ACHN (cell line): ENCODE measurements around the gene NCBP1.
"Not testable (repeated sequence)": the region's sequence is repeated elsewhere in the genome, so short reads cannot be mapped to it uniquely, and the experiment has no call there.

Experiments
- DNase-seq: peaks from one replicate; pipeline ENCODE4 v3.0.0-alpha.2; 2015
- in situ Hi-C: cut with HindIII; loops from 2 replicates; pipeline ENCODE4 v1.10.0; 2017; ENCODE audit warnings: low sequenced_read_pairs, low pct_ligation_motif_present, low pct_unique_long_range_greater_than_20kb

The NCBP1 gene

DNA sequence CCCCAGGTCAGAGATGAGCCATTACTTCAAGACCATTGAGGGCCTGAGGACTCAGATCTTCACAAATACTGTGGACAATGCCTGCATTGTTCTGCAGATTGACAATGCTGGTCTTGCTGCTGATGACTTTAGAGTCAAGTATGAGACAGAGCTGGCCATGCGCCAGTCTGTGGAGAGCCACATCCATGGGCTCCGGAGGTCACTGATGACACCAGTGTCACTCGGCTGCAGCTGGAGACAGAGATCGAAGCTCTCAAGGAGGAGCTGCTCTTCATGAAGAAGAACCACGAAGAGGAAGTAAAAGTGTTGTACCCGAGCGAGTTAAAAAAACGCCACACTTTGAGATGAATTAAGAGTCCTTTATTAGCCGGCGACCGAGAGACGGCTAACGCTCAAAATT is 65.7 kb downstream of the NCBP1 start:
- in situ Hi-C loops, DNase-seq: not testable (repeated sequence)

DNA sequence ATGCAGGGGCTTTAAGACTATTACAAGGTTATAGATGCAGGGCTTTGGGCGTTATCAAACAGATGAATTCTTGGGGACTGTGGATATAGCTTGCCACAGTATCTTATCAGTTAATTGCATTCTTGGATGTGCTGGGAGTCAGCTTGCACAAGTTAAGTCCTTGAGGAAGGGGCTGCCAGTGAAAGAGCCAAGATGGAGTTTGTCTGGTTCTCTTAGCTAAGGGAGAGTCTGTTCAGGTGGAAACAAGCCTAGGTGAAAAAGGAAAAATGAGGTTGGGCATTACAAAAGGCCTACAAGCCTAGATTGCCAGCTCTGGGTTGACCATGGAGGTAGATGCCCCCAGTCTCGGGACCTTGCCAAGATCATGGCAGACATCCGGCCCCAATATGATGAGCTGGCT is 66.2 kb downstream of the NCBP1 start:
- in situ Hi-C loops, DNase-seq: not testable (repeated sequence)

DNA sequence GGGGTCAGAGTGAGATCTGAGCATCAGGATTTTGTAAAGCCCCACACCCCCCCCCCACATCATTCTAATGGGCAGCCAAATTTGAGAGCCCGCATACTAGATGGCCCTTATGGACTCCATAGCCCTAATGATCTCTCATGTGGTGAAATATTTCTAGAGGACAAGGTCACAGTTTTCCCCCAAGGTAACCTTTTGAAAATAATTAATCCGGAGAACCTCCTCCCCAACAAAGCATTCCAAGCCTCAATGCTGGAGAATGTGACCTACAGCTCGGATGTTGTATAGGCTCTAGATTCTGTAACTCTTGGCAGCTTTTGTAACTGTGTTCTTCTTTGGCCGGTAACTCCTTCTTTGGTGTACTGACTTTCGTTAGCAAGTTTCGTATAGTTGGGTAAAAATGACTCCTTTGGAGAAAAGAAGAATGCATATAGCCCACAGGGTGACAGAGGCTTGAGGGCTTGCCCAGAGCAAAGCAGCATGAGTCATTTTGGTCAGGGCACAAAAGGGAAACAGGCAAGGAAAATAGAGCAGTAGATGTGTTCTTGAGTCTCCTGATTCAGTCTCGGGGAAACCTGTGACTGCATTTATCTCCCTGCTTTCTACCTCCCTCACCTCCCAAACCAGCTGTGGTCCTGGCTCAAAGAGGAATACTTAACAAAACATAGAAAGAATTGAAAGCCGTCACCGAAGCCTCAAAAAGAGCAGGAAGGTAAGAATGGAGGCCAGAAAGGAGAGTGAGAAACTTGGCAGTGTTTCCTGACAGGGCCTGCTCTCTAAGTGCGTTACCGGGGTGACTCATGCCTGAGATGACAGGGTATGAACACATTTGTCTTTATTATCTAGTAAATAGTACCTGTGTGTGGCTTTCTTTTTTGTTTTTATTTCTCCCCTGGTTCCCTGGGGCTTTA is 70.1 kb downstream of the NCBP1 start:
- DNase-seq: peak; percentile 87
- in situ Hi-C loops: no loop called here

DNA sequence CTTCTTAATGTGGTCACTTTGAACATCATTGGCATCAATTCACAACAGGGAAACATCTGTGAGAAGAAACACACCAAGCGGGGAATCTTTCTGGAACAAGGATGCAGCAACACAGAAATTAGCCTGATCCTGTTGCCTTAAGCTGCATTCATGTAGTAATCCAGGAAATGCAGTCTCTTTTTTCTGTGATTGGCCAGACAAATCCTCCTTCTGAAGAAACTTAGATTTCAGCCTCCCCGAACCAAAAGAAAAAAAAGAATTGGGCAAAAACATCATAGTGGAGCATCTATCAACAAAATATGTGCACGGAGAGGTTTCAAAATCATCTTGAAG is 70.7 kb downstream of the NCBP1 start:
- in situ Hi-C loops: no loop called here
- DNase-seq: no peak

DNA sequence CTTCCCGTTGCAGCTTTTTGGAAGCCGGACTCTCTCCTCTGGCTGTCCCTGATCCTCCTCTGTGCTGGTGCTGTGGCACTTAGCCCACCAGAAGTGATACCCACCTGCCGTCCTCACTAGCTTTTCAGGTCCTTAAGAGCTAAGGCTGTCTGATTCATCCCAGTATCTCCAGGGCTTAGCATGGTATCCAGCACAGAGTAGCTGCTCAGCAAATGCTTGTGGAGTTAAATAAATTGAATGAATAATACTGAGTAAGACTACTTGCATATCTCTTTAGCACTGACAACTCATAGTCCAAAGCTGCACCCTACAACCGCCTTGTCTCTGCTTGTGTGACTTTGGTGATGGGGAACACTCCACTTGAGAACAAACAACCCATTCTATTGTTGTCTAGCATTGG is 71.2 kb downstream of the NCBP1 start:
- no peak for DNase-seq

DNA sequence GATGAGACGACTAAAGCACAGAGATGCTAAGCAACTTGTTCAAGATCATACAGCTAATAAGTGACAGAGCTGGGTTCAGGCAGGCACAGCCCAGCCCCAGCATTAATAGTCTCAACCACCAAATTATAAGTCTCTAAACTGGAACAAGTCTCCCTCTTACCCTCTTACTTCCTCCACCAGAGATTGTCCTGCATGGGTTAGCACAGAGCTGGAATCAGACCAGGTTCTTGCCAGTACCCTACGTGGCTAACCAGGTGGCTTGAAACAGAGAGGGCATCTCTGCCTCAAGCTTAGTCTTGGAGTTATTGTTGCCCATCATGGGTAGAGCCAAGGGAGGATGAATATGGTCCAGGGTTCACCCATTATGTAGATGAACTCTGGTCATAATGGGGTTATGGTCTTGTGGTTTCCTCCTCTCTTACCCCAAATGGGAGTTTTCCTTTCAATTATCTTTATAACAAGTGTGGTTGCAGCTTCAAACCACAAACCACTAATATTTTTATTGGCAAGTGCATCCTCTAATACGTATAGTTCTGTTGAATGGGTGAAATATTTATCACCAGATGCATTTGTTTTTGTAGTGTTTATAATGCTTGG is 71.8 kb downstream of the NCBP1 start:
- DNase-seq: no peak
- in situ Hi-C loops: no loop called here

More for the DNA sequence above, 71.2 kb downstream of the NCBP1 start:
- in situ Hi-C loops: no loop called here

DNA sequence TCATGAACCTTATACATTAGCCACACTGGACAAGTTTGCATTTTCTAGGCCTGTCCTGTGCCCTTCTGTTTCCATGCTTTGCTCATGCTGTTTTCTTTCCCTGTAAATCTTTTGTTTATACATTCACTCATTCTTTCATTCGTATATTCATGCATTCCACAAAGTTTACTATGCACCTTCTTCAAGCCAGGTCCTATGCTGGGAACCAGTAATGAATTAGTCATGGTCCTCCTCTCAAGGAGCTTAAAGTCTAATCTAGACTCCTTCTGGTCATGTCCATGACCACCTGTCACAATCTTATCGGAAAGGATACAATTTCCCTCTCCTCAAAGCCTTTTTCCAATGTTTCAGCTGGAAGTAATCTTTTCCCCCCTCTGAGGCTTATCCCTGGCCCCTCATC is 72.6 kb downstream of the NCBP1 start:
- in situ Hi-C loops: no loop called here
- no peak for DNase-seq

DNA sequence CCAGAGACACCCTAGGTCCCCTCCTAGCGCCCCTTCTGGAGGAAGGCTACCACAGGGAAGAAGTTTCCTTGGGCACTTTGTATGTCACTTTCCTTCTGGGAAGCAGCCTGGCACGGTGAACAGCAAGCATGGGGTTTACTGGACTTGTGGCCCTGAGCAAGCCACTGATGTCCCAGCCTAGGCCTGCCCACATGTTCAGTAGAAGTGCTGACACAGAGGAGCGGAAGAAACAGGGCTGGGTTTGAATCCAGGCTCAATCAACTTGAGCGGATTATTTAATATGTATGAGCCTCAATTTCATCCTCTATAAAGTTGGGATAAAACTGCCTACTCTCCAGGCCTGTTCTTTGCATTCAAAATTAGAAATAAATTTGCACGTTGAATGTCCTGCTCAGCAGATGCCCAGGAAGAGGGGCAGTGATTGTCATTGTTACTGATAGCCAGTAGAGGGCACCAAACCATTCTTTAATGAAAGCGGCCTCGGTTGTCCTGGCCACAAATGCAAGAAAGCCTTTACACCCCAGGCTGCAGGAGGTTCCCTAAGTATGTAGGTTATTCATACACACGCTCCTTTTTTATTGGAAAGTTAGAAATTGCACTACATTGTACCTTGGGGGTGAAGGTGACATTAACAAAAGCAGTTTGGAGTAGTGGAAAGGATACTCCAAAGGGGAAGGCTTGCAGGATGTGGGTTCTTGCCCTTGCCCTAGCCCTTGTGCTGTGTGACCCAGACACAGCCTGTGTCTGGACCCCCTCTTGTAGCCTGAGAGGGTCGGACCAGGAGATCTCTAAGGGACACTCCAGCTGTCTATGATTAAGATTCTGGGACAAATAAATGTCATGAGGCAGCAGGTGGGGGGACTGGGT is 77.0 kb downstream of the NCBP1 start:
- in situ Hi-C loops: no loop called here
- DNase-seq: peak; percentile 63

DNA sequence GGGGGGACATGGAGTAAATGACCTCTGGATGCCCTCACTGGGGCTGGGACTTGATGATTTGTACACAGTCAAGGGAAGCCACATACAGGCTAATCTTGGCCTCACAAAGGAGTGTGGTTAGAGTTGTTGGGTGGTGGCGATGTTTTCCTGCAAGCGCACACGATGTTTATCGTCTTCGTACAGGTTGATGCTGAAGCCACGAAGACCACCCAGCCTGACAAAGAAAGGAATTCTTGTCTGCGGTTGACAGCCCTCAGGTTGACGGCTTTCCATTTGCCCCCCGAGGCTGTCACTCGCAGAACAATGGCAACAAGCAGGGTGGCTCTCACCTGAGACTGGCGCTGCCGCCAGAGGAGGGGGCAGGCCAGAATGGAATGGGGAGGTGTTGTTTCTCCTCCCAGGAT is 77.6 kb downstream of the NCBP1 start:
- no peak for DNase-seq
- in situ Hi-C loops: no loop called here

DNA sequence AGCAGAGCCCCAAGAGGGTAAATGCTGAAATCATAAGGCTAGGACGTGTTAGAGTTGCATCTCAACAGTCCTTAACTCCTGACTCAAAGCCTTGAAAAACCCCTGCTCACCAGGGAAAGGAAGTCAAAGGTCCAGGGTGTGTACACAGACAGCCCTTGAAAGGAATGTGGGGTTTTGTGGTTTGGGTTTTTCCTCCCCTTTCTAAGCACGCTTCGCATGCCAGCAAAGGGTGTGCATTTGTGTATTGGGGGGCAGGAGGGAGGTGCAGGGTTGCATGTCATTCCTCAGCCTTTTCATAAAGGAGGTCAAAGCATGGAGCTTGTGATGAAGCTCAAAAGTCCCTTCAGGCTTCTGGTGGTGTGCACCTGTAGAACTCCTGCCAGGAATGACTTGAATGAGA is 80.8 kb downstream of the NCBP1 start:
- in situ Hi-C loops: no loop called here
- peak; percentile 82 for DNase-seq

DNA sequence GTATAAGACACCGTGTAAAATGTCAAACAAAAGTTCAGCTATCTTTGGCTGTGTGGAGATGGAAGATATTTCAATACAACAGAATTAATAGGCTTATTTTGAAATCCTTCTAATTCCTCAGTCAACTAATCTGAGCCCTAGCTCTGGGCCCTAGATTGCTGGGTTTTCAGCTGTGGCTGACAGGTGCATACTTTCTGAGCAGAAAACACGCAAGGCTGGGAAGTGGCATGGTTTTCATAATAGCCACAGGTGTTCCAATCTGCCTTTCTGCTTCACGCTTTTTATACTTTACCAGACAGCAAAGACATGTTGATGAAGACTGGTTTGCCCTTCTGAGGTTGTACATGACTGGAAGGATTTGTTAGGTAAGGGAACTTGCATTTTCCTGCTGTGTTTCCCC is 84.2 kb downstream of the NCBP1 start:
- DNase-seq: no peak
- in situ Hi-C loops: no loop called here

DNA sequence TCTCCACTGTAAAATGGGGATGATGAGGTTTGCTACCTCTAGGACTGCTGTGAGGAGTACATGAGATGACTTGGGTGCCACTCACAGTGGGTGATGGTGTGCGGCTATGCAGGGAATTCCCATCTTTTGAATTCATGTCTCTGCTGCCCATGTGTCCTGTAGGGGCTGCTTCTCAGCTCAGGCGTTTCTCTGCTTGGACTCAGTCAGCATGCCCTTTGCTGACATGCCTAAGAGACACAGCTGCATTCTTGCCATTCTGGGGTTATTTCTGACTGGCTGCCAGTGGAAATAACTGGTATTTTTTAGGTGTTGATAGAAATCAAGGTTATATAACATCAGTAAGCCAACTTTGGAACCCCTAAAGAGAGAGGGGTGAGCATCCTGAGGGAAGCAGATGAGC is 87.8 kb downstream of the NCBP1 start:
- DNase-seq: no peak
- in situ Hi-C loops: no loop called here

DNA sequence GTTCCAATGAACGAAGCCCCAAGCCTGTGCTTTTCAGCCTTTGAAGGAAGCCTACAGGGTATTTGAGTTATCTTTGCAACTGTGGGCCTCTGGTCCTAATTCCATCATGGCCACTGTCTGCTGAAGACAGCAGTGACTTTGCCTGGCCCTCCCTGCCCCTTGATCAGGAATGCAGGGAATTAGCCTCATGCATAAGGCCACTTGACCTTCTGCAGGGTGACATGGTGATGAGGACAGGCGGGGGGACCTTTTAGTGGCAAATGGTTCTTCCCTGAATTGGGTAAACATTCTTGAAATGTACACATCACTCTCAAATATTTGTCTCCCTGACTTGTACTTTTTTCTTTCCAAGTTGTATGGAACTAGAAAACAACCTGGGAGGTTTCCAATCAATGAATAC is 88.7 kb downstream of the NCBP1 start:
- DNase-seq: no peak
- in situ Hi-C loops: no loop called here
